Naive thymus-derived CD8-positive, alpha-beta T cell (primary cell): ENCODE data around the gene DLST. TPM values are rescaled to one million over a fixed set of nuclear protein-coding genes. Genes with fewer than 3 reads are reported as not detected.
A peak's percentile ranks its signal among the peaks of the same experiment; 100 is the strongest.

ENCODE experiments used
- ATAC-seq, 2 donors: fragments of 150-1000 bp; cut with Tn5 transposase in 1 of 2; sonication (Bioruptor Pico), chemical (Tn5 transposase) in 1 of 2; 1 replicate in 1 of 2; 2 replicates in 1 of 2; pipeline ENCODE4 v1.10.0; 2021; ENCODE audit warnings: mild to moderate bottlenecking in 2 of 2, moderate library complexity in 2 of 2
- POLR2A ChIA-PET: fragments of 350-600 bp; sonication (Branson Sonifier 250); formaldehyde crosslinking; loops from one replicate; lab custom pipeline; 2021; ENCODE audit warnings: antibody characterized with exemption; lab: Charles Lee
- DNase-seq, 10 donors: peaks; one replicate each; pipeline versions ENCODE4 v3.0.0 to v3.0.0-alpha.2; 2020 to 2022
- H3K27ac Mint-ChIP-seq, 10 donors: one replicate each; pipeline ENCODE4 v1.8.0; 2020 to 2022; ENCODE audit warnings: mild to moderate bottlenecking in 10 of 10, mixed read lengths in 10 of 10, moderate library complexity in 4 of 10, inconsistent platforms in 1 of 10
- H3K27me3 Mint-ChIP-seq, 5 donors: one replicate each; pipeline ENCODE4 v1.8.0; 2021 to 2022; ENCODE audit warnings: mixed read lengths in 5 of 5
- H3K36me3 Mint-ChIP-seq, 3 donors: one replicate each; pipeline ENCODE4 v1.8.0; 2020 to 2022; ENCODE audit warnings: mixed read lengths in 3 of 3, mild to moderate bottlenecking in 2 of 3, inconsistent platforms in 1 of 3
- H3K4me1 Mint-ChIP-seq, 4 donors: one replicate each; pipeline ENCODE4 v1.8.0; 2021 to 2022; ENCODE audit warnings: mixed read lengths in 4 of 4
- H3K4me3 Mint-ChIP-seq, 10 donors: one replicate each; pipeline ENCODE4 v1.8.0; 2020 to 2022; ENCODE audit warnings: mild to moderate bottlenecking in 10 of 10, mixed read lengths in 10 of 10, moderate library complexity in 6 of 10, inconsistent platforms in 1 of 10
- H3K9me3 Mint-ChIP-seq, 9 donors: one replicate each; pipeline ENCODE4 v1.8.0; 2020 to 2022; ENCODE audit warnings: mixed read lengths in 9 of 9, mild to moderate bottlenecking in 3 of 9, inconsistent platforms in 1 of 9, moderate library complexity in 1 of 9
- polyA plus RNA-seq, 3 donors: library from polyadenylated mRNA; unstranded; fragments of 300-500 nt; fragmentation: Illumina TruSeq; gene quantifications; one replicate each; pipeline ENCODE4 v1.2.3, GENCODE V29; 2021
- total RNA-seq, 8 experiments: library from RNA in 2 of 8; stranded (reverse) in 2 of 8; gene quantifications; one replicate each; pipeline ENCODE4 v1.2.3 and lab custom pipeline; 2021 to 2026

Gene DLST
- total RNA-seq (100 to 1,000 TPM; 118 to 120 TPM), polyA plus RNA-seq (1 to 10 TPM; 8.8 to 9.3 (median 8.9) TPM), total RNA-seq (lab: John Stamatoyannopoulos, UW) (73.8 to 137 (median 99.3) reads per million in 6 experiments)

DNA sequence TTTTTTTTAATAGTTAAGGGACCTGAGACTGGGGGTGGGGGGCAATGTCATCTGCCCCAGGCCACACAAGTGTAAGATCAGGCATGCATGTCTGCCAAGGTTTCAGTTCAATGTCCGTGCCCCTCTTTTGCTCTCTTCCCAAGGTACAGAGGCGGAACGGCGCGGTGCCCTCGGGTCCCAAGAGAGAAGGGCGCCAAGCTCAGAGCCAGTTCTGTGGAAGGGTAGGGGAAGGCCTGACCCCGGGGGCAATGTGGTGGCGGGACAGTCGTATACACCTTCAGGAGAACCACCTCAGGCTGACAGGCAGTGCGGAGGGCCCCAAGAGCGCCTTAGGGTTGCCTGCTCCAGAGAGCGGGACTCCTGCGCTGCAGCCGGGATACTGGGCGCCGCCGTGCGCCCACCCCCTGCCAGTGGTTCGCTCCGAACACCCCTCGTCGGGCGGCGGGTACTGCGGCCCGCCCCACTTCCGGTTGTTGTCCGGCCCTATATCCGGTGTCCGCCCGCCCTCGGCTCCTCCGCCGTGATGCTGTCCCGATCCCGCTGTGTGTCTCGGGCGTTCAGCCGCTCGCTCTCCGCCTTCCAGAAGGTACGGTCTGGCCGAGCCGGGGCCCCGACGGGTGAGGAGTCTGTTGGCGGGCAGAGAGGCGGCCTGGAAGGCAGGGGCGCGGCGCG is at the start of gene DLST:
TSS of gene DLST (plus strand) at position 486 of the 672 bp plus-strand sequence. CDS start at position 524, 38 bp downstream.
- DNase-seq (peak; percentile 69 to 89 (median 84)), ATAC-seq (peak; percentile 78 to 81)
- Mint-ChIP-seq H3K27ac (peak within 1 kb of the TSS; percentile 93 to 100 (median 99)), H3K36me3 (peaks cover 0 to 28% (median 4%) of the 10 kb centered on the region in 3 donors), H3K4me1 (peaks cover 46 to 79% (median 66%) of the 10 kb centered on the region in 4 donors), H3K9me3 (no peaks in the 10 kb centered on the region), H3K27me3 (no peaks in the 10 kb centered on the region), H3K4me3 (peak within 1 kb of the TSS; percentile 96 to 100 (median 99))
- POLR2A ChIA-PET: interaction anchor here (0.6 to 5.4 kb wide), 17 partner anchors 9 to 829 kb away, joined by 3 to 60 read pairs (median 4); no protein-coding TSS in a partner anchor

DNA sequence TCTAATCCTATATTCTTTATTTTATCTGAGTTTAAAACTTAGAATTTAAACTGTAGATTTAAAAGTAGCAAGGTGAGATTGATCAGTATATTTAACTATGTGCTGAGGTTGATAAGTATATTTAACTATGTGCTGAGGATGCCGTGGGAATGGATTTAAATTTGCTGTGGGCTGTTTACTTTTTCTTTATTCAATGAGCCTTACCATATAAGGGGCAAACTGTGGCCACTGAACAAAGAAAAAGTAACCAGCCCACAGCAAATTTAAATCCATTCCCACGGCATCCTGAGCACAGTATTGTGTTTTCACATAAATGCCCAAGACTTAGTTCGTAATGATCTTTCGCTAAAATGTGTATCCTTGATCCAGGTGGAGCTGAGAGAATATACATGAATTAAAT is 48.9 kb upstream of the DLST start:
- H3K27me3 Mint-ChIP-seq: no peaks in the 10 kb centered on the region
- no peak for DNase-seq
- POLR2A ChIA-PET: no interaction called here
- H3K4me1 Mint-ChIP-seq: peaks cover 14 to 38% (median 35%) of the 10 kb centered on the region in 4 donors
- no peak for ATAC-seq
- H3K4me3 Mint-ChIP-seq: no peak overlapping the region
- H3K27ac Mint-ChIP-seq: peak overlapping the region in 1 of 10 donors; percentile 22
- peaks cover 15 to 40% (median 24%) of the 10 kb centered on the region in 3 donors for H3K36me3 Mint-ChIP-seq
- H3K9me3 Mint-ChIP-seq: no peaks in the 10 kb centered on the region

DNA sequence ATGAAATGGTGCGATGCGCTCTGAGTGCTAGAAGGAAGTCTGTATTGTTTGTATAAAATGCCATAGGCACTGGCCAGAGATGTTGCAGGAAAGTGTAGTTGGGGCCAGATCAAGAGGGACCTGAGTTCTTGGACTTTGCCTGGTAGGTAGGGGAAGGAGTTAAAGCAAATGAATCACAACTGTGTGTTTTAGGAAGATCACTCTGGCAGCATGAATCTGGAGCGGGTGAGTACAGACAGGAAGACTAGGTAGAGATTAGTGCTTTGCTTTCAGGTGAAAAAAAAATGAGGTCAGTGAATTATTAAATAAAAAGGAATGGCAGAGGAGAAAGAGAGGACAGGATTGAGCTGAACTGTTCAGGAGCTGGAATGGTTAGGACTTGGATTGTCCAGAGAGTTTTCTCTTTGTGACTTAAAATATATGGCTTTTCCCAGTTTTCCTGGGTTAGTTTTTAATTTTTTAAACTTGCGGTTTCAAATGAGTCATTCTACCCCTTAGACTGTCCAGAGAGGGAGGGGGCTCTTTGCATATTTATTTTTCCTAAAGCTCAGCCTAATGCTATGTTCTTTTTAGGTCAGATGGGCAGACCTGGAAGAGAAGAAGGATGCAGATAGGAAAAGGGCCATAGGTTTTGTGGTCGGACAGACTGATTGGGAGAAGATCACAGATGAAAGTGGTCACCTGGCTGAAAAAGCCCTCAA is 46.9 kb upstream of the DLST start:
- Mint-ChIP-seq H3K27me3 (no peaks in the 10 kb centered on the region), H3K4me1 (peaks cover 18 to 53% (median 50%) of the 10 kb centered on the region in 4 donors), H3K9me3 (no peaks in the 10 kb centered on the region), H3K27ac (peak overlapping the region; percentile 77 to 99 (median 96)), H3K4me3 (peak overlapping the region in 8 of 10 donors; percentile 11 to 89 (median 32)), H3K36me3 (peaks cover 7 to 24% (median 13%) of the 10 kb centered on the region in 3 donors)
- no peak for DNase-seq
- POLR2A ChIA-PET: interaction anchor here (0.6 to 1.6 kb wide), 4 partner anchors 15 to 55 kb away, joined by 3 to 6 read pairs (median 4); no protein-coding TSS in a partner anchor
- ATAC-seq: no peak

DNA sequence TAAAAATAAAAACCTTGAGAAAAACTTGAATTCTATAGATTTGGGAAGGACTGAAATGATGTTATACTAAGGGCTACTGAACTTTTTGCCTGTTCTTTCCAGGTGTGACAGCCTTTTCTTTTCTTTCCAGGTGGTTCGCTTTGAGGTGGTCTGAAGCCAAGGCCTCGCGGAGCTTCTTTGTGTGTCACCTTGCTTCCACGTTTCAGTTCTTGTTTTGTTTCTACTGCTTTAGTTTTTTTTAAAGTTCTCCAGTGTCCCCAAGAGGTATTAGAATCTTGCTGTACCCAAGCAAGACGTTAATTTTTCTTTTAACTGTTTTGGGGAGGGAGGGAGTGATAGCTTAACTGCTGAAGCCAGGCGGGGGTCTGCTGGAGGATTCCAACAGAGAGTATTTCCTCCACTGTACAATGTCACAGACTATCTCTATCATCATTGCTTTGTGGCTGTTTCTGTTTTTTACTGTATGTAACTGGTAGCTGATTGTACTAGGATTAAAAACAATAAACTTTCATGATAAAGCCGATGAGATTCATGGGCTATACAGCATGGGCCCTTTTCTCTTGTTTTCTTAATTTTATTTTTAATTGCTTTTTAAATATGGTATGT is 46.0 kb upstream of the DLST start:
- H3K27ac Mint-ChIP-seq: peak overlapping the region; percentile 77 to 99 (median 96)
- H3K4me1 Mint-ChIP-seq: peaks cover 18 to 62% (median 58%) of the 10 kb centered on the region in 4 donors
- ATAC-seq: peak; percentile 52 to 68
- peak in 5 of 10 donors; percentile 5 to 33 (median 26) for DNase-seq
- peaks cover 0 to 19% (median 5%) of the 10 kb centered on the region in 3 donors for H3K36me3 Mint-ChIP-seq
- H3K9me3 Mint-ChIP-seq: no peaks in the 10 kb centered on the region
- peak overlapping the region; percentile 33 to 89 (median 70) for H3K4me3 Mint-ChIP-seq
- no peaks in the 10 kb centered on the region for H3K27me3 Mint-ChIP-seq
- POLR2A ChIA-PET: interaction anchor here (0.6 to 1.6 kb wide), 8 partner anchors 14 to 73 kb away, joined by 3 to 6 read pairs (median 4); partner anchors contain the start of genes PROX2 and YLPM1

DNA sequence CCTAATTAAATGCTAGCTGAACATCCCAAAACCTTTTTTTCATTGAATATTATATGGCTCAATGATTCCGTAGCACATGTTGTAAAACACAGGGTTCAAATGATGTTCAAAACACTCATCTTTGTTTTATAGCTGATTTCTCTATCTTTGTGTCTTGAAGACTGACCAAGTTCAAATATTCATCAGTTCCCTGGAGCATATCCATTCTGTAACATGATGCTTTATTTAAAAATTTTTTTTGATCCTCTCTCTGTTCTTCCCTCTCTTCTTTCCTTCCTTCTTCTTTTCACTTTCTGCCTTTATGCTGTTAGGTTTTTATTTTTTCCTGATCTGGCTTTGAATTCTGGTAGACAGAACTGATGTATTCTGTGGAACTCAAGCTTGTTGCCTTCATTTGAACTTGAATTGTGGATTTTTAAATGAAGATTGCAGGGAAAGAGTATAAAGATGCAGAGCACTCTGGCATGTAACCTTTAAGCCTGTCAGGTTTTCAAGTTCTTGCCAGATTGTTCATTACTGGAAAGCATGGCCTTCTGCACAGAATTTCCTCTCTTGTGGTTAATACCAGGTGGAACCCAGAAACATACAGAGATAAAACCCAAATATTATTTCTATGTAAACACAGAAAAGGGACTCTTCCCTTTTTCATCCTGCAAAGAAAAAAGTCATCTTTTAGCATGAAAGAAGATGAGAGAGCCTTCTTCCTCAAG is 45.3 kb upstream of the DLST start:
- POLR2A ChIA-PET: interaction anchor here (0.7 to 1.6 kb wide), 6 partner anchors 13 to 73 kb away, joined by 3 to 6 read pairs (median 4); partner anchors contain the start of genes PROX2 and YLPM1
- Mint-ChIP-seq H3K27me3 (no peaks in the 10 kb centered on the region), H3K4me1 (peaks cover 21 to 68% (median 64%) of the 10 kb centered on the region in 4 donors), H3K27ac (peak overlapping the region; percentile 77 to 99 (median 96)), H3K4me3 (peak overlapping the region; percentile 6 to 89 (median 59)), H3K9me3 (no peaks in the 10 kb centered on the region), H3K36me3 (peaks cover 0 to 13% (median 4%) of the 10 kb centered on the region in 3 donors)
- ATAC-seq (no peak), DNase-seq (no peak)

DNA sequence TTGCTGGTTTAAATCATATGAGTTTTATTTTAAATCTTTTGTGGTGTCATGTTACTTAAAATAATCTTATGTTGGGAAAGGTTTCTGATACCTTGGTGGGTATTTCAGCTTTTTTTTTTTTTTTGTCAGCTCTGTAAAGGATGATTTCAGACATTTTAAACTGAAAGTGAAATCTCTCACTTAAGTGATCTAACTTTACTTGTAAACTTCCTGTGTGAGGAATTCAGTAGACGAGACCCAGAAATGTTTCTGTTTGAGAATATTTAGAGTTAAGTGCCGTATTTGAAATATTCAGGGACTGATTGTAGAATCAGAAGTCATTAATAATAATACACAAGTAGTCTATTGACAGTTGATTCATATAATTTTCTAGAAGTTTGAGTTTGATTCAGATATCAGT is 43.5 kb upstream of the DLST start:
- Mint-ChIP-seq H3K9me3 (no peaks in the 10 kb centered on the region), H3K27me3 (no peaks in the 10 kb centered on the region), H3K4me1 (peaks cover 24 to 82% (median 78%) of the 10 kb centered on the region in 4 donors), H3K36me3 (peaks cover 0 to 11% (median 4%) of the 10 kb centered on the region in 3 donors), H3K4me3 (peak overlapping the region; percentile 33 to 89 (median 82)), H3K27ac (peak overlapping the region; percentile 77 to 99 (median 96))
- DNase-seq (peak in 3 of 10 donors; percentile 44 to 55 (median 53)), ATAC-seq (peak; percentile 63 to 75)
- POLR2A ChIA-PET: interaction anchor here (0.6 to 1.9 kb wide), 8 partner anchors 8 to 130 kb away, joined by 3 to 6 read pairs (median 4); no protein-coding TSS in a partner anchor

DNA sequence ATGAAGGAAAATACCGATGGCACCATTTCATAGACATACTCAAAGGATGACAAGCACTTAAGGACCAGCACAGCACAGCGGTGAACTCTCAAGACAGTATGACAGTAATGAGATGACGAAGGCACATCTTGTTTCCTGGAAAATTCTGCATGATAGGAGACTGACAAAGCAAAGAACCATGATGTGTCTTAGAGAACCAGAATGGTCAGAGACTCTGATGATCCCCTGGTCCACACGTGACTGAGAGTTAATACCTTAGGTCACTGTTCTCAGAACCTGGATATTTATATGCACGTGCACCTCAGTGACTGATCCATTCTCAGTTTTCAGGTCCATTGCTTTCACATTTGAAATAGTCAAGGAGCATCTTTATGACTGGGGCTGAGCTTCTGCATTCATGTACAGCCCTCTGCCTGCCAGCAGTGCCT is 41.1 kb upstream of the DLST start:
- Mint-ChIP-seq H3K27ac (peak overlapping the region; percentile 31 to 99 (median 90)), H3K4me1 (peaks cover 22 to 75% (median 72%) of the 10 kb centered on the region in 4 donors), H3K36me3 (peaks cover 0 to 13% (median 4%) of the 10 kb centered on the region in 3 donors), H3K27me3 (no peaks in the 10 kb centered on the region), H3K4me3 (no peak overlapping the region), H3K9me3 (no peaks in the 10 kb centered on the region)
- ATAC-seq: no peak
- POLR2A ChIA-PET: interaction anchor here (1.0 to 1.2 kb wide), 3 partner anchors 11 to 39 kb away, joined by 3 read pairs; no protein-coding TSS in a partner anchor
- DNase-seq: no peak

DNA sequence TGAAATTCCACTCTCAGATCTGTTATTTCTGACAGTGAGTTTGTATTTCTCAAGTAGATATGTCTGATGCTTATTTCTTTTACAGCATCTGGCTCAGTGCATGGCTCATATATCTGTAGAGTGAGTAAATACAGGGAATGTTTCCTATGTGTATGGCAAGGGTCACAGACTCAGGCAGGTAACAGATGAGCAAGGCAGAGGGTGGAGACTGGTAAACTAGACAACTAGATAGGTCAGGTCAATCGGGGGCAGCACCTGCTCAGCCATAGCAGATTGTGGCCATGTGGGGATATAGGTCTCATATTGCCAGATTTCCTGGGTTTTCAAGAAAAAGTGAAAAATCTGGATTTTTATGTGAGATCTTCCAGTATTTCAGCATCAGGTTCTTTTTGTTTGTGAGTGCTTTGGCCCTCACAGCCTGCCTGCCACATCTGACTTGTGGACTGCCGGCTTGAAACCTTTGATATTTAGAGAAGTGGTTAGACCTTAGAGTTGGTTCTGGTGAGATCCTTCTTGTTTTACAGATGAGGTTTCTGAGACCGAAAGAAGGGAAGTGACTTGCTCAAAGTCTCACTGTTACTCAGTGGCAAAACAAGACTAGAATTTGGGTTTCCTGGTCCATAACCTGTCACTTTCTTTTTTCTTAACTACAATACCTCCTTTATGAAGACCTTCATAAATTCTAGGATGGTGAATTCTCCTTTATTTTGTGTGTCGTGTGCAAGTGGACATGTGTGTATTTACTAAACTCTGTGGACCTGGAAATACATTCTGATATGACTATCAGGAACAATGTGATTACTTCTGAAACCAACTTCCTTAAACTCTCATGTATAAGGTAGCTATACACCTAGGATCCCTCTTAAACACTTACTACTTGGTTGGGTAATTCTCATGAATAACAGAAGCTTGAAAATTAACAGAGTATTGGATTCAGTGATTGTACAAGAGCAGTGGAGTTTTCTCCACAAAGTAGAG is 40.2 kb upstream of the DLST start:
- H3K27ac Mint-ChIP-seq: peak overlapping the region; percentile 67 to 99 (median 90)
- no peaks in the 10 kb centered on the region for H3K9me3 Mint-ChIP-seq
- peaks cover 19 to 66% (median 65%) of the 10 kb centered on the region in 4 donors for H3K4me1 Mint-ChIP-seq
- peaks cover 0 to 11% (median 2%) of the 10 kb centered on the region in 3 donors for H3K36me3 Mint-ChIP-seq
- peak in 1 of 10 donors; percentile 18 for DNase-seq
- no peaks in the 10 kb centered on the region for H3K27me3 Mint-ChIP-seq
- peak overlapping the region in 9 of 10 donors; percentile 19 to 62 (median 37) for H3K4me3 Mint-ChIP-seq
- POLR2A ChIA-PET: interaction anchor here (1.0 to 1.5 kb wide), 3 partner anchors 12 to 38 kb away, joined by 3 read pairs; no protein-coding TSS in a partner anchor
- ATAC-seq: peak; percentile 55 to 58

DNA sequence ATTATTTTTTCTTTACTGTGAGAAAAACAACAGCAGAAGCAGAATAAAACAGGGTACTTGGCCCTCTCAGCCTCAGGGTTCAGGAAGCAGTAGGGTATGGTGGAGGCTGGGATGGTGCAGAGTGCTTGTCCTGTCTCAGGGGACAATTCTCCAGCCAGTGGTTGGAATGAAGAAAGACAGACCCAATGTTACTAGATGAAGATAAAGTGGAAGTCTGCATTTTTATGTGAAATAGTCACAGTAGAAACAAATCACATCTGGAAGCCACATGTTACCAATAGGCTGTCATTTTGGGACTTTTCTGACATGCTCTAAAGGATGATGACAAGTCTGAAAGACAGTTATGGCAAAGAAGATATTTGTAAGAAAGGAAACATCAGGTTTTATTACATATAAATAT is 38.1 kb upstream of the DLST start:
- Mint-ChIP-seq H3K27ac (peak overlapping the region in 6 of 10 donors; percentile 12 to 81 (median 58)), H3K4me1 (peaks cover 12 to 45% (median 45%) of the 10 kb centered on the region in 4 donors), H3K4me3 (no peak overlapping the region), H3K27me3 (no peaks in the 10 kb centered on the region), H3K9me3 (no peaks in the 10 kb centered on the region), H3K36me3 (peaks cover 0 to 10% (median 0%) of the 10 kb centered on the region in 3 donors)
- POLR2A ChIA-PET: interaction anchor here (1.4 to 1.5 kb wide), 2 partner anchors 11 to 24 kb away, joined by 3 to 4 read pairs; no protein-coding TSS in a partner anchor
- no peak for ATAC-seq
- no peak for DNase-seq

DNA sequence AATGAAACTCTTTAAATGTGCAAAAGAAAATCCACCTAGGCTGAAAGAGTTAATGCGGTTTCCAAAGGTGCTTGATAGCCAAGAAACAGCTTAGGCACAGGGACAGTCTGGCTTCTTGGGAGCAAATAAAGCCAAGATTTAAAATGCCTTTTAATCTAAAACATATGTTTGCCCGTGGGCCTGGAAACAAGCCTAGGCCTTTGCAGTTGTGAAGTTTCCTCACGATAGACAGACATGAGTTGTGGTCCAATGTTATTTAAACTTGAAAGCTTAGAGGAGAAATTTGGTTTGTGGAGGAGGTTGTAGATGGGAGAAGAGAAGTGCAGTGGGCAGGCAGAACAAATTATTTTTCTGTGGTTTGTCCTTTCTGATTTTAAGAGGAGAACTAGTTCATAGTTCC is 35.5 kb upstream of the DLST start:
- POLR2A ChIA-PET: interaction anchor here (0.7 to 1.4 kb wide), 2 partner anchors 8 to 12 kb away, joined by 3 to 4 read pairs; no protein-coding TSS in a partner anchor
- Mint-ChIP-seq H3K4me3 (no peak overlapping the region), H3K27me3 (no peaks in the 10 kb centered on the region), H3K36me3 (peaks cover 0 to 7% (median 0%) of the 10 kb centered on the region in 3 donors), H3K27ac (peak overlapping the region in 2 of 10 donors; percentile 7 to 81), H3K9me3 (no peaks in the 10 kb centered on the region), H3K4me1 (peaks cover 10 to 27% (median 24%) of the 10 kb centered on the region in 4 donors)
- DNase-seq (no peak), ATAC-seq (no peak)
